GM21576 (cell line): Measurements from ENCODE around the gene ATXN10.
"Not testable (repeated sequence)": the region's sequence is repeated elsewhere in the genome, so short reads cannot be mapped to it uniquely, and the experiment has no call there.

Experiments used
- ATAC-seq: cut with Tn5 transposase; IDR thresholded peaks from one replicate; pipeline ENCODE4 v1.9.1; 2021; ENCODE audit warnings: mild to moderate bottlenecking, moderate library complexity; ENCODE audit not compliant: unreplicated experiment

ATXN10 gene

GRCh38 chr22:45781459-45781858 is 109.8 kb downstream of the ATXN10 start:
- ATAC-seq: no peak

GRCh38 chr22:45781966-45782365 is 110.3 kb downstream of the ATXN10 start:
- no peak for ATAC-seq

GRCh38 chr22:45783021-45783420 is 111.4 kb downstream of the ATXN10 start:
- ATAC-seq: no peak

GRCh38 chr22:45783690-45784089 is 112.1 kb downstream of the ATXN10 start:
- no peak for ATAC-seq

- no peak for ATAC-seq
Observed at GRCh38 chr22:45784357-45785277, 113.0 kb downstream of the ATXN10 start.

- no peak for ATAC-seq
Observed at GRCh38 chr22:45785458-45785857, 113.8 kb downstream of the ATXN10 start.

GRCh38 chr22:45786726-45787125 is 115.1 kb downstream of the ATXN10 start:
- ATAC-seq: no peak

GRCh38 chr22:45787759-45788158 is 116.1 kb downstream of the ATXN10 start:
- no peak for ATAC-seq

- ATAC-seq: no peak
Observed at GRCh38 chr22:45788522-45788921, 116.9 kb downstream of the ATXN10 start.

- no peak for ATAC-seq
Observed at GRCh38 chr22:45790401-45790800, 118.8 kb downstream of the ATXN10 start.

- no peak for ATAC-seq
Observed at GRCh38 chr22:45793161-45793560, 121.5 kb downstream of the ATXN10 start.

- no peak for ATAC-seq
Observed at GRCh38 chr22:45793892-45794291, 122.3 kb downstream of the ATXN10 start.

GRCh38 chr22:45796009-45796408 is 124.4 kb downstream of the ATXN10 start:
- not testable (repeated sequence) for ATAC-seq

- ATAC-seq: no peak
Observed at GRCh38 chr22:45799291-45799690, 127.7 kb downstream of the ATXN10 start.

GRCh38 chr22:45802054-45802453 is 130.4 kb downstream of the ATXN10 start:
- no peak for ATAC-seq

GRCh38 chr22:45804319-45804985 is 132.8 kb downstream of the ATXN10 start:
- no peak for ATAC-seq

GRCh38 chr22:45804986-45805325 is 133.3 kb downstream of the ATXN10 start:
- ATAC-seq: no peak

- ATAC-seq: no peak
Observed at GRCh38 chr22:45805413-45805812, 133.8 kb downstream of the ATXN10 start.

- no peak for ATAC-seq
Observed at GRCh38 chr22:45807156-45807915, 135.7 kb downstream of the ATXN10 start.

GRCh38 chr22:45812910-45813309 is 141.3 kb downstream of the ATXN10 start:
- ATAC-seq: no peak

- ATAC-seq: no peak
Observed at GRCh38 chr22:45814198-45814597, 142.6 kb downstream of the ATXN10 start.

GRCh38 chr22:45816776-45817175 is 145.1 kb downstream of the ATXN10 start:
- ATAC-seq: no peak
